ENCODE data around the gene AUTS2. TPM values are rescaled to one million over a fixed set of nuclear protein-coding genes. Genes with fewer than 3 reads are reported as not detected.

The AUTS2 gene
- total and polyA plus RNA-seq, 4 experiments from 2014 or later: 3.4 to 35.2 (median 25.5) TPM

DNA sequence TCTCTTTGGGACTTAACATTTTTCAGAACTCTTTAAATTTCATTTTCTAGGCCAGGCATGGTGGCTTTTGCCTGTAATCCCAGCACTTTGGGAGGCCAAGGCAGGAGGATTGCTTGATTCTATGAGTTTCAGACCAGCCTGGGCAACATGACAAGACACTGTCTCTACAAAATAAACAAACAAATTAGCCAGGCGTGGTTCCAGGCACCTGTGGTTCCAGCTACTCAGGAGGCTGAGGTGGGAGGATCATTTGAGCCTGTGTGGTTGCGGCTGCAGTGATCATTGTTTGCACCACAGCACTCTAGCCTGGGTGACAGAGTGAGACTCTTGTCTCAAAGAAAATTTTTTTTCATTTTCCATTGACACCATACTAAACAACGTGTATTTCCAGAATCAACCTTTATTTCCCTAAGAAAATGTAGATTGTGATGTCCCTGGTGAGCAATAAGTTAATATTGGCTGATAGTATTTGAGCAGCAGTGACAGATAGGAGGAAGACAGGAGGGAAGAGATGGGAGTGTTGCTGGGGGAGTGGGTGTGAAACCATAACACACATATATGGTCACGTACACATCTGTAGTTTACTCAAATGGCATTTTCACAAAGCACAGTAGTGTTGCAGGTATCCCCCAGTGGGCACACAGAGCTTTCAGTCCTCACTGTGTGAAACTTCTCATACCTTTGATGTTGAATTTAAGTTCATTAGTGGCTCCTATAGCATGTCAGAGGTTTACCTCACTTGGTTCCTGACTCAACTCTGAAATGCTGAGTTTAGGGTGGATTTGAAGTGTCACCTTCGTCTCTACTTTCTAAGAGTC is 205.6 kb downstream of the AUTS2 start:
- H3K4me3 Mint-ChIP-seq: no peak overlapping the region
- intact Hi-C loops (cut with micrococcal nuclease): no loop called here

DNA sequence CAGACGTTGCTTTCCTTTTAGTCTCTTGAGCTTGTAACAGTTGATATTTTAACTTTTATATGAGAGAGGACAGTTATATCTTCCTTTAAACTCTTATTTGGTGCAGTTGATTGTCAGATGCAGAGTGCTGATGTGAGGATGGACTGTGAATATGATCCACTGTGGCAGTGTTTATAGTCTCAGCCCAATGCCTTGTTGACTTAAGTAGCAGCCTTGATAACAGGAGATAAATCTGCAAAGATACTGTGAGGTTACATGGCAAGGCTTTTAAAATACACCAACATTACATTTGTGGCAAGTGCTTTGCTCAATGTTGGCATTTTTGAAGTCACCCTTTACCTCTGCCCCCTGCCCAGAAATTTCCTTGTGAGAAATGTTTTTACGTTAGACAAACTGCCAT is 206.7 kb downstream of the AUTS2 start:
- no peak overlapping the region for H3K4me3 ChIP-seq (ENCODE audit: low read length in 2 of 2)

More for the DNA sequence above, 205.6 kb downstream of the AUTS2 start:
- H3K4me3 ChIP-seq (ENCODE audit: low read length in 2 of 2): no peak overlapping the region
- H3K27me3 ChIP-seq (ENCODE audit: insufficient read depth, low read length): no peaks in the 10 kb centered on the region
- H3K27ac ChIP-seq (ENCODE audit: low read depth, low read length): no peak overlapping the region
- H3K9me3 ChIP-seq (ENCODE audit: control insufficient read depth in 1 of 2, low read length in 2 of 2): no peaks in the 10 kb centered on the region
- no peak for DNase-seq
- Mint-ChIP-seq H3K27me3 (peaks cover 0 to 1% of the 10 kb centered on the region in 2 donors), H3K9me3 (peaks cover 0 to 3% (median 0%) of the 10 kb centered on the region in 8 donors), H3K36me3 (no peaks in the 10 kb centered on the region), H3K27ac (no peak overlapping the region), H3K4me1 (peaks cover 0 to 6% (median 2%) of the 10 kb centered on the region in 4 donors)
- H3K4me1 ChIP-seq (ENCODE audit: insufficient read depth, low read length): no peaks in the 10 kb centered on the region
- POLR2A ChIA-PET (ENCODE audit: partially characterized antibody): no interaction called here
- CTCF ChIA-PET (ENCODE audit: partially characterized antibody): no interaction called here
- H3K36me3 ChIP-seq (ENCODE audit: insufficient read depth, low read length): no peaks in the 10 kb centered on the region

DNA sequence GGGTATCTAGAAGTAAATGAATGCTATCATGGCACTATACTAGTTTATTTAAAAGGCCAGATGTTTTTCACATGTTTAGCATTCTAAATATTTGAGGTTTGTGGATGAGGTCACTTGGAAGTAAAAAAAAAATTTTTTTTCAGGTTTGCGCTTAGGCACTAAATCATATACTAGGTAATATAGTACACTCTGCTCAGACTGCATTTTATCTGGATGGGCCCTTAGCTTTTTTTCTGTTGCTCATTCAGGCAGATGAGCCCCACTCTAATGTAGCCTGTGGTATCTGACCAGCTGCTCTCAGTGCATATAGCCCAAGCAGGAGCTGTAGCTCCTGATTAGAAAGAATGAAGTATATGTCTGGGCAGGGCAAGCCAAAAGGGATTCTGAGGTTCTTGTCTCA is 210.1 kb downstream of the AUTS2 start:
- Mint-ChIP-seq H3K4me3 (no peak overlapping the region), H3K4me1 (peaks cover 0 to 6% (median 2%) of the 10 kb centered on the region in 4 donors), H3K9me3 (peaks cover 0 to 8% (median 0%) of the 10 kb centered on the region in 8 donors), H3K27me3 (peaks cover 0 to 5% of the 10 kb centered on the region in 2 donors), H3K36me3 (no peaks in the 10 kb centered on the region), H3K27ac (no peak overlapping the region)
- Histone ChIP-seq H3K27me3 (ENCODE audit: insufficient read depth, low read length) (no peaks in the 10 kb centered on the region), H3K9me3 (ENCODE audit: control insufficient read depth in 1 of 2, low read length in 2 of 2) (no peaks in the 10 kb centered on the region), H3K4me3 (ENCODE audit: low read length in 2 of 2) (no peak overlapping the region), H3K27ac (ENCODE audit: low read depth, low read length) (no peak overlapping the region), H3K36me3 (ENCODE audit: insufficient read depth, low read length) (no peaks in the 10 kb centered on the region), H3K4me1 (ENCODE audit: insufficient read depth, low read length) (no peaks in the 10 kb centered on the region)
- no peak for DNase-seq
- ChIA-PET CTCF (ENCODE audit: partially characterized antibody) (no interaction called here), POLR2A (ENCODE audit: partially characterized antibody) (no interaction called here)
- intact Hi-C loops (cut with micrococcal nuclease): no loop called here

More for the DNA sequence above, 206.7 kb downstream of the AUTS2 start:
- H3K27ac ChIP-seq (ENCODE audit: low read depth, low read length): no peak overlapping the region
- no peaks in the 10 kb centered on the region for H3K9me3 ChIP-seq (ENCODE audit: control insufficient read depth in 1 of 2, low read length in 2 of 2)
- Mint-ChIP-seq H3K27ac (no peak overlapping the region), H3K4me3 (no peak overlapping the region), H3K36me3 (no peaks in the 10 kb centered on the region), H3K9me3 (peaks cover 0 to 3% (median 0%) of the 10 kb centered on the region in 8 donors), H3K4me1 (peaks cover 0 to 6% (median 2%) of the 10 kb centered on the region in 4 donors), H3K27me3 (peaks cover 0 to 4% of the 10 kb centered on the region in 2 donors)
- no peaks in the 10 kb centered on the region for H3K4me1 ChIP-seq (ENCODE audit: insufficient read depth, low read length)
- ChIA-PET CTCF (ENCODE audit: partially characterized antibody) (no interaction called here), POLR2A (ENCODE audit: partially characterized antibody) (no interaction called here)
- intact Hi-C loops (cut with micrococcal nuclease): no loop called here
- no peaks in the 10 kb centered on the region for H3K27me3 ChIP-seq (ENCODE audit: insufficient read depth, low read length)
- DNase-seq: no peak
- H3K36me3 ChIP-seq (ENCODE audit: insufficient read depth, low read length): no peaks in the 10 kb centered on the region

- Histone ChIP-seq H3K27ac (ENCODE audit: low read depth, low read length) (no peak overlapping the region), H3K27me3 (ENCODE audit: insufficient read depth, low read length) (no peaks in the 10 kb centered on the region), H3K9me3 (ENCODE audit: control insufficient read depth in 1 of 2, low read length in 2 of 2) (no peaks in the 10 kb centered on the region), H3K36me3 (ENCODE audit: insufficient read depth, low read length) (no peaks in the 10 kb centered on the region), H3K4me3 (ENCODE audit: low read length in 2 of 2) (no peak overlapping the region), H3K4me1 (ENCODE audit: insufficient read depth, low read length) (no peaks in the 10 kb centered on the region)
- Mint-ChIP-seq H3K4me3 (no peak overlapping the region), H3K36me3 (no peaks in the 10 kb centered on the region), H3K4me1 (no peaks in the 10 kb centered on the region), H3K27me3 (peaks cover 0 to 4% of the 10 kb centered on the region in 2 donors), H3K9me3 (peaks cover 0 to 8% (median 0%) of the 10 kb centered on the region in 8 donors), H3K27ac (no peak overlapping the region)
- DNase-seq: no peak
- intact Hi-C loops (cut with micrococcal nuclease): no loop called here
- ChIA-PET CTCF (ENCODE audit: partially characterized antibody) (no interaction called here), POLR2A (ENCODE audit: partially characterized antibody) (no interaction called here)
These were observed 213.4 kb downstream of the AUTS2 start for GRCh38 chr7:69811476-69812308.

GRCh38 chr7:69812756-69813155 is 214.5 kb downstream of the AUTS2 start:
- Histone ChIP-seq H3K27ac (ENCODE audit: low read depth, low read length) (no peak overlapping the region), H3K4me3 (ENCODE audit: low read length in 2 of 2) (no peak overlapping the region), H3K27me3 (ENCODE audit: insufficient read depth, low read length) (no peaks in the 10 kb centered on the region), H3K9me3 (ENCODE audit: control insufficient read depth in 1 of 2, low read length in 2 of 2) (no peaks in the 10 kb centered on the region), H3K4me1 (ENCODE audit: insufficient read depth, low read length) (no peaks in the 10 kb centered on the region), H3K36me3 (ENCODE audit: insufficient read depth, low read length) (no peaks in the 10 kb centered on the region)
- Mint-ChIP-seq H3K27ac (no peak overlapping the region), H3K4me3 (no peak overlapping the region), H3K36me3 (no peaks in the 10 kb centered on the region), H3K27me3 (peaks cover 0 to 4% of the 10 kb centered on the region in 2 donors), H3K4me1 (no peaks in the 10 kb centered on the region), H3K9me3 (peaks cover 0 to 8% (median 1%) of the 10 kb centered on the region in 8 donors)
- intact Hi-C loops (cut with micrococcal nuclease): no loop called here
- DNase-seq: no peak
- ChIA-PET POLR2A (ENCODE audit: partially characterized antibody) (no interaction called here), CTCF (ENCODE audit: partially characterized antibody) (no interaction called here)

DNA sequence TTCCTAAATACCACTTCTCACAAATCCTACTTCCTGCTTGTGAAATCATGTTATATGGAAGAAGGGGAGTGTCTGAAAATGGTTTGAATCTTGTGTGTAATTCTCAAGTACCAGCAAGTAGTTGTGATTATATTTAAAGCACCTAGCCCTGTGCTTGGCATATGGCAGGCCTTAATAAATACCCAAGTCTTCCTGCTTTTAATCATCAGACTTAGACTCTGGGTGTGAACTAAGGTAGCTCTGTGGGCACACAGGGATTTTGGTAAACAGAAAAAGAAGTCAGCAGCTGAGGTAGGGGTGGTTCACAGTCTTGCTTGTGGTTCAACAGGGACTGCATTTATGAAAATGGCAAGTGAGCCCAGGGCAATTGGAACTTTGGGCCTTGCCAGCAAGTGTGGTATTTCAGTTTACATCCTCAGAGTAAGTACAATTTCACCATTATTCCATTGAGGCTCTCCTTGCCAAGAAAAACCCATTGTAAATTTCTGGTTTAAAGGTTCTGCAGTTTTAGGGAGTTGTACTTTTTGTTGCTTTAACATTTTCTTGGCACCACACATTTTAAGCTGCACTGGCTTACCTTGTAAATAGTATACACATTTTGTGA is 215.5 kb downstream of the AUTS2 start:
- H3K27me3 ChIP-seq (ENCODE audit: insufficient read depth, low read length): no peaks in the 10 kb centered on the region
- CTCF ChIA-PET (ENCODE audit: partially characterized antibody): no interaction called here
- peaks cover 0 to 4% of the 10 kb centered on the region in 2 donors for H3K27me3 Mint-ChIP-seq
- H3K27ac ChIP-seq (ENCODE audit: low read depth, low read length): no peak overlapping the region
- no peak overlapping the region for H3K27ac Mint-ChIP-seq
- H3K4me1 ChIP-seq (ENCODE audit: insufficient read depth, low read length): no peaks in the 10 kb centered on the region
- no peaks in the 10 kb centered on the region for H3K36me3 Mint-ChIP-seq
- no peaks in the 10 kb centered on the region for H3K36me3 ChIP-seq (ENCODE audit: insufficient read depth, low read length)
- intact Hi-C loops (cut with micrococcal nuclease): no loop called here
- no peaks in the 10 kb centered on the region for H3K9me3 ChIP-seq (ENCODE audit: control insufficient read depth in 1 of 2, low read length in 2 of 2)
- H3K4me3 Mint-ChIP-seq: no peak overlapping the region
- DNase-seq: no peak
- peaks cover 0 to 8% (median 1%) of the 10 kb centered on the region in 8 donors for H3K9me3 Mint-ChIP-seq
- POLR2A ChIA-PET (ENCODE audit: partially characterized antibody): no interaction called here
- H3K4me1 Mint-ChIP-seq: no peaks in the 10 kb centered on the region
- H3K4me3 ChIP-seq (ENCODE audit: low read length in 2 of 2): no peak overlapping the region

- no peaks in the 10 kb centered on the region for H3K4me1 Mint-ChIP-seq
- H3K9me3 Mint-ChIP-seq: peaks cover 0 to 8% (median 1%) of the 10 kb centered on the region in 8 donors
- H3K4me3 Mint-ChIP-seq: no peak overlapping the region
- Histone ChIP-seq H3K36me3 (ENCODE audit: insufficient read depth, low read length) (no peaks in the 10 kb centered on the region), H3K9me3 (ENCODE audit: control insufficient read depth in 1 of 2, low read length in 2 of 2) (no peaks in the 10 kb centered on the region), H3K4me1 (ENCODE audit: insufficient read depth, low read length) (no peaks in the 10 kb centered on the region), H3K27ac (ENCODE audit: low read depth, low read length) (no peak overlapping the region), H3K27me3 (ENCODE audit: insufficient read depth, low read length) (no peaks in the 10 kb centered on the region), H3K4me3 (ENCODE audit: low read length in 2 of 2) (no peak overlapping the region)
- DNase-seq: no peak
- no peaks in the 10 kb centered on the region for H3K36me3 Mint-ChIP-seq
- ChIA-PET CTCF (ENCODE audit: partially characterized antibody) (no interaction called here), POLR2A (ENCODE audit: partially characterized antibody) (no interaction called here)
- intact Hi-C loops (cut with micrococcal nuclease): no loop called here
- no peak overlapping the region for H3K27ac Mint-ChIP-seq
- H3K27me3 Mint-ChIP-seq: peaks cover 0 to 4% of the 10 kb centered on the region in 2 donors
These were observed 216.2 kb downstream of the AUTS2 start for GRCh38 chr7:69814421-69814962.

Data from CD4-positive, alpha-beta memory T cell (primary cell).